K562 (cell line): ENCODE measurements around the gene PIK3R1. TPM values are rescaled to one million over a fixed set of nuclear protein-coding genes. Genes with fewer than 3 reads are reported as not detected.

Source experiments
- ATAC-seq: fragments of 200-7000 bp; cut with Tn5 transposase; 3 replicates; pipeline ENCODE4 v1.9.1; 2020; ENCODE audit warnings: moderate library complexity
- BruUV-seq: library from RNA; stranded (reverse); fragments of 400-500 nt; replicated peaks from 2 replicates; lab custom pipeline; 2021; lab: Mats Ljungman, UMichigan
- CTCF ChIA-PET: fragments of 300-600 bp; formaldehyde crosslinking; extraction: SDS; loops from one replicate; lab custom pipeline; 2021; ENCODE audit warnings: low intra/inter-chr PET ratio; lab: Yijun Ruan, JAX
- POLR2A ChIA-PET: fragments of 300-600, 350-650 bp; sonication (Branson Sonifier 250); formaldehyde crosslinking; extraction: SDS; loops from one replicate; lab custom pipeline; 2021; ENCODE audit warnings: antibody characterized with exemption, inconsistent platforms; lab: Yijun Ruan, JAX
- DNase-seq, 4 experiments: peaks; one replicate each; pipeline versions ENCODE4 v3.0.0 to v3.0.0-alpha.2; 2011 to 2018; ENCODE audit warnings: low spot score in 3 of 4, mixed read lengths in 3 of 4; ENCODE audit errors: extremely low read depth in 1 of 4
- FAIRE-seq: peaks from 2 replicates; lab custom pipeline; 2011; peaks lifted over from hg19 to GRCh38; lab: Jason Lieb, UNC
- H2AFZ ChIP-seq: 2 replicates; pipeline ENCODE4 v1.6.0; 2011; ENCODE audit warnings: low read depth, low read length, control low read depth, inconsistent platforms
- H3K27ac ChIP-seq: fragments of 200-600 bp; 3 replicates; pipeline ENCODE4 v1.8.0; 2011; ENCODE audit warnings: low read depth, mild to moderate bottlenecking, control low read depth, inconsistent platforms, low read length, moderate library complexity, mixed read lengths; ENCODE audit errors: extremely low read depth
- H3K27me3 ChIP-seq, 2 experiments: fragments of 300-600 bp in 1 of 2; 2 replicates in 1 of 2; 3 replicates in 1 of 2; pipeline versions ENCODE4 v1.6.0 to v1.8.0; 2011; ENCODE audit warnings: inconsistent platforms in 2 of 2, low read length in 2 of 2, mild to moderate bottlenecking in 1 of 2, mixed read lengths in 1 of 2, moderate library complexity in 1 of 2; ENCODE audit not compliant: control insufficient read depth in 2 of 2, insufficient read depth in 2 of 2
- H3K36me3 ChIP-seq: fragments of 300-600 bp; 3 replicates; pipeline ENCODE4 v1.8.0; 2011; ENCODE audit warnings: mild to moderate bottlenecking, low read length, inconsistent platforms; ENCODE audit not compliant: control insufficient read depth, insufficient read depth
- H3K4me1 ChIP-seq, 2 experiments: fragments of 200-600 bp in 1 of 2; replicated peaks in 1 of 2; 2 replicates in 1 of 2; 3 replicates in 1 of 2; pipeline versions ENCODE4 v1.5.1 to v1.8.0; 2011; ENCODE audit warnings: inconsistent platforms in 2 of 2, low read length in 2 of 2, mild to moderate bottlenecking in 1 of 2, mixed read lengths in 1 of 2, moderate library complexity in 1 of 2; ENCODE audit not compliant: control insufficient read depth in 2 of 2, insufficient read depth in 2 of 2
- H3K4me2 ChIP-seq: 2 replicates; pipeline ENCODE4 v1.6.1; 2011; ENCODE audit warnings: low read length, control low read depth, inconsistent platforms, mixed read lengths; ENCODE audit not compliant: insufficient read depth
- H3K4me3 ChIP-seq: fragments of 200-600 bp; sonication (generic), shearing (Covaris generic); 2 replicates; pipeline ENCODE4 v1.5.1; 2016; ENCODE audit warnings: control low read depth, inconsistent platforms
- H3K79me2 ChIP-seq: fragments of 200-600 bp; 3 replicates; pipeline ENCODE4 v1.8.0; 2011; ENCODE audit warnings: low read length, inconsistent platforms; ENCODE audit not compliant: control insufficient read depth, insufficient read depth
- H3K9ac ChIP-seq, 2 experiments: 2 replicates each; pipeline versions ENCODE4 v1.6.0 to v1.6.1; 2011; ENCODE audit warnings: low read depth in 2 of 2, low read length in 2 of 2, control low read depth in 1 of 2, inconsistent platforms in 1 of 2, mild to moderate bottlenecking in 1 of 2, mixed read lengths in 1 of 2; ENCODE audit not compliant: insufficient read depth in 1 of 2
- H3K9me1 ChIP-seq: one replicate; pipeline ENCODE4 v1.6.0; 2011; ENCODE audit warnings: inconsistent platforms, mild to moderate bottlenecking, low read length, moderate library complexity; ENCODE audit not compliant: control insufficient read depth, insufficient read depth
- H3K9me3 ChIP-seq: replicated peaks from 2 replicates; pipeline ENCODE4 v1.5.1; 2011; ENCODE audit warnings: low read depth, low read length, inconsistent platforms; ENCODE audit not compliant: control insufficient read depth, insufficient read depth
- H4K20me1 ChIP-seq: replicated peaks from 2 replicates; pipeline ENCODE4 v1.6.1; 2011; ENCODE audit warnings: low read length, inconsistent platforms, mixed read lengths; ENCODE audit not compliant: control insufficient read depth, insufficient read depth
- ADNP ChIP-seq: fragments of 200-800 bp; sonication (Bioruptor generic); IDR thresholded peaks from 2 replicates; pipeline ENCODE4 v1.6.1; 2016; ENCODE audit warnings: missing genetic modification characterization, missing compliant biosample characterization
- EGR1 ChIP-seq: fragments of 450-650 bp; conservative IDR thresholded peaks from 2 replicates; pipeline ENCODE4 v1.6.1; 2017; ENCODE audit warnings: mild to moderate bottlenecking
- ELF4 ChIP-seq: fragments of 450-650 bp; formaldehyde crosslinking; IDR thresholded peaks from 2 replicates; pipeline ENCODE4 v1.4.0; 2022; ENCODE audit warnings: missing genetic modification characterization
- MAFK ChIP-seq: IDR thresholded peaks from 2 replicates; pipeline ENCODE4 v1.6.1; 2011; ENCODE audit warnings: low read length, improper control_type of control experiment
- NRF1 ChIP-seq, 2 experiments: fragments of 450-650 bp; IDR thresholded peaks in 1 of 2; conservative IDR thresholded peaks in 1 of 2; 2 replicates each; pipeline ENCODE4 v1.6.1; 2014; ENCODE audit warnings: mild to moderate bottlenecking in 2 of 2
- OTX1 ChIP-seq: fragments of 450-650 bp; formaldehyde crosslinking; IDR thresholded peaks from 2 replicates; pipeline ENCODE4 v1.4.0; 2022; ENCODE audit warnings: mild to moderate bottlenecking
- SETDB1 ChIP-seq: IDR thresholded peaks from one replicate; pipeline ENCODE4 v1.6.1; 2012; ENCODE audit warnings: low read length, control low read depth, inconsistent platforms
- WGBS: fragments of 100-300 bp; shearing (Covaris generic); methylation state at CpG from one replicate; pipeline ENCODE4 v1.1.6; 2016; ENCODE audit warnings: low coverage, mixed read lengths; ENCODE audit not compliant: insufficient coverage; ENCODE audit errors: missing lambda C conversion rate; 5-methylcytosine and 5-hydroxymethylcytosine counted together
- in situ Hi-C: fragments of 300-500 bp; cut with MboI; formaldehyde crosslinking; loops from 4 replicates; pipeline ENCODE4 v1.15.0; 2018; ENCODE audit warnings: inconsistent platforms, mixed read lengths
- intact Hi-C: fragments of 100-400 bp; cut with micrococcal nuclease; formaldehyde crosslinking; loops from 2 replicates; pipeline ENCODE4 v1.14.2; 2022
- polyA plus RNA-seq, 8 experiments: library from polyadenylated mRNA; depleted of rRNA in 4 of 8; stranded (reverse) in 5 of 8; unstranded in 3 of 8; fragments of >200 nt; fragmentation: Nextera tagmentation in 2 of 8; fragmentation: Illumina TruSeq in 1 of 8; extraction: Ambion mirVana in 2 of 8; extraction: Trizol in 1 of 8; gene quantifications; 2 replicates each; pipeline versions ENCODE4 v1.2.1 to v1.2.3, GENCODE V29; 2011 to 2014; ENCODE audit warnings: inconsistent platforms in 1 of 8, missing spikeins in 1 of 8
- total RNA-seq, 7 experiments: library from RNA; depleted of rRNA in 6 of 7; stranded (reverse); fragments of >200 nt in 6 of 7; fragmentation: Illumina TruSeq in 2 of 7; extraction: Trizol in 2 of 7; gene quantifications; 2 replicates each; pipeline versions ENCODE4 v1.2.1 to v1.2.3, GENCODE V29; 2011 to 2021; ENCODE audit warnings: low replicate concordance in 1 of 7
- TF ChIP-seq, protein P1 (sequence below), 3 experiments: fragments of 200-800 bp in 1 of 3; sonication (Bioruptor generic) in 1 of 3; sonication (generic) in 1 of 3; formaldehyde crosslinking in 1 of 3; IDR thresholded peaks; 2 replicates each; pipeline versions ENCODE4 v1.6.1 to v1.8.0; 2016 to 2022; ENCODE audit warnings: mild to moderate bottlenecking in 2 of 3, missing compliant biosample characterization in 2 of 3, missing genetic modification characterization in 2 of 3, missing genetic modification reagents in 1 of 3

The PIK3R1 gene
- total and polyA plus RNA-seq, 9 of the 15 experiments (the other 6 are each of a cell fraction or from before 2014, with no cell fraction given) = 1.1 to 9.7 (median 4.8) TPM

DNA sequence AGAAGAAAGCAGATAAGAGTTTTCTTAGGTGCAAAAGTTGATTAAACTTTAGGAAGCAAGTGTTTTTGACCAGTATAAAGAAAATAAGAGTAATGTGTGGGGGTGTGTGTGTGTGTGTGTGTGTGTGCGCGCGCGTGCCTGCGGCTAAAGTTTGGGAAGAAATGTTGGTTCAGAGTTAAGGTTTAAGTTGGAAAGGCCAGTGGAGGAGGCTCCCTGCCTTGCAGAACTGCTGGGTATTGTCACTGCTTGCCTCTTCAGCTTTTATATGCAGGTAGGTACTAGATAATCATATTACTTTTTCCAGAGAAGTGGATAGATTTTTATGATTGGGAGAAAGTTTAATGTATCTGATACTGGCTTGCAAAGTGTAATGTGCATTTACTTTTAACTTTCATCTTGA, 2.0 kb downstream of the PIK3R1 start:
- Histone ChIP-seq H3K4me1 (peaks cover 9 to 16% of the 10 kb centered on the region in 2 experiments; a peak in 3 of 5 replicates), H3K79me2 (peaks cover 16% of the 10 kb centered on the region), H3K9ac (peak overlapping the region in 1 of 2 experiments; percentile 75; a peak in 1 of 4 replicates), H3K4me3 (peak overlapping the region; percentile 83; the same call in 1 of the 2 replicates), H2AFZ (no peak overlapping the region), H3K27me3 (no peaks in the 10 kb centered on the region; a peak in 1 of 5 replicates), H3K4me2 (peak overlapping the region; percentile 84), H3K27ac (no peak overlapping the region), H3K9me1 (no peaks in the 10 kb centered on the region), H3K9me3 (0 out of 2 replicates have a peak, but pooled peaks cover 2% of the 10 kb centered on the region), H3K36me3 (no peaks in the 10 kb centered on the region), H4K20me1 (no peaks in the 10 kb centered on the region)
- TF ChIP-seq OTX1 (CRISPR knock-in tag) (0 out of 2 replicates have a peak, but pooled peaks have one; percentile 28), ELF4 (no peak), NRF1 (conservative IDR thresholded peaks at IDR 0.05 in 1 of 2, IDR thresholded peaks at IDR 0.05 in 1 of 2) (peak; percentile 44 to 58; a peak in 3 of 4 replicates), ADNP (tag) (no peak), MAFK (no peak), EGR1 (peak; percentile 34), SETDB1 (no peak)
- TF ChIP-seq, protein P1, sequence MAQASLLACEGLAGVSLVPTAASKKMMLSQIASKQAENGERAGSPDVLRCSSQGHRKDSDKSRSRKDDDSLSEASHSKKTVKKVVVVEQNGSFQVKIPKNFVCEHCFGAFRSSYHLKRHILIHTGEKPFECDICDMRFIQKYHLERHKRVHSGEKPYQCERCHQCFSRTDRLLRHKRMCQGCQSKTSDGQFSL (CRISPR knock-in tag; IDR thresholded peaks at IDR 0.05) = 0 out of 2 replicates have a peak, but pooled peaks have one; percentile 18
- TF ChIP-seq, protein P1 (tag; IDR thresholded peaks at IDR 0.05) = 0 out of 4 replicates have a peak, but pooled peaks of 1 of the 2 experiments have one; percentile 49
- no peak for FAIRE-seq
- in situ Hi-C loops (no loop called here), intact Hi-C loops (no loop called here)
- ChIA-PET POLR2A (interaction anchor here (0.9 kb wide), 1 partner anchor 260 kb away, joined by 3 read pairs; no protein-coding TSS in a partner anchor), CTCF (no interaction called here)
- 40% methylated on average over 5 of the region's 5 CpGs for WGBS
- no peak for DNase-seq
- ATAC-seq = no peak
- BruUV-seq = no TSS peak
